ENCODE data around the gene BUB1B.

The BUB1B gene

DNA sequence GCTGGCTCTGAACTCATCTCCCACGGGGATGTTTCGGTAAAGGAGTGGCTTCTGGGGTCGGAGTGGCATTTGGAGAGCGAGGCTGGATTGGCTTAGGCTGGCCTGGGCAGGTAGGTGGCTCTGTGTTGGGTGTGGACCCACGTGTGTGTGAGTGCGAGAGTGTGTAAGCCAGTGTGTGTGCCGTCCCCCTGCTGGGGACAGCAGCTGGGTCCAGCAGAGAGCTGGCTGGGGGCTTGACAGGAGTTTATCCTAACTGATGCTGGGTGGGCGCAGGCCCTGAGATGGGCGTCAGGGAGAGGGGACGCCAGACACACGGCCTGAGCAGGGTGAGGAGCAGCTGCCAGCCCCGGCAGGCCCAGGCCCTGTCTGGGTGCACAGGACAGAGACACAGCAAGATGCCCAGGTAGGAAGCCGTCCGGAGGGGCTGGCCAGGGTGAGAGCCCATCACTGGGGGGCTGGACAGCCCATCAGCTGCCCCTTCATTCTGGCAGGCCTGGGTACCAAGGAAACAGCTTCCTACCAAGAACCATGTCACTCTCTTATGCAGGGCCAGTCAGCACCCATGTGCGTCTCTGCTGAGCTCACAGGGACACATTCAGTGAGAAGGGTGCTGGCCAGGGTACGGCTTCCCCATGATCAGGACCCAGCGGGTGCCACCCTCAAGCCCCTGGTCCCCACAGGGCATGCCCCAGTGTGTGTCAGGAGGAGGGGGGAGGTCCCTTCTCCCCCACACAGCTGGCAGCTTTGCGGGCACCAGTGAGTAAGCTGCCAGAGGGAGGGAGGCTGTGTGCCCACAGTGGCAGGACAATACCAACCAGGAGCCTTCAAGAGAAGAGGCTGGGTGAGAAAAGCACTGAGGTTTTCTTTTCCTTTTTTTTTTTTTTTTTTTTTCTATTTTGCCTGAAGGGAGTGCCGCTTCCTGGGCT lies 79.1 kb downstream of the BUB1B start:
- Histone ChIP-seq H3K4me2 (ENCODE audit: low read length) (no peak overlapping the region), H3K4me3 (ENCODE audit: low read length) (no peak overlapping the region), H2AFZ (ENCODE audit: low read depth, low read length) (no peak overlapping the region), H3K27ac (ENCODE audit: low read length) (no peak overlapping the region), H3K79me2 (ENCODE audit: low read length) (no peaks in the 10 kb centered on the region), H3K9ac (ENCODE audit: low read length) (no peak overlapping the region), H4K20me1 (ENCODE audit: insufficient read depth, low read length) (no peaks in the 10 kb centered on the region), H3K36me3 (replicated peaks; ENCODE audit: low read depth, low read length) (no peaks in the 10 kb centered on the region), H3K27me3 (ENCODE audit: low read depth, low read length) (no peaks in the 10 kb centered on the region), H3K9me3 (ENCODE audit: insufficient read depth, low read length) (no peaks in the 10 kb centered on the region), H3K4me1 (ENCODE audit: low read length) (peaks cover 12% of the 10 kb centered on the region)
- TF ChIP-seq EZH2phosphoT487 (IDR thresholded peaks at IDR 0.05; ENCODE audit: low read depth): no peak
- TF ChIP-seq, protein P1, sequence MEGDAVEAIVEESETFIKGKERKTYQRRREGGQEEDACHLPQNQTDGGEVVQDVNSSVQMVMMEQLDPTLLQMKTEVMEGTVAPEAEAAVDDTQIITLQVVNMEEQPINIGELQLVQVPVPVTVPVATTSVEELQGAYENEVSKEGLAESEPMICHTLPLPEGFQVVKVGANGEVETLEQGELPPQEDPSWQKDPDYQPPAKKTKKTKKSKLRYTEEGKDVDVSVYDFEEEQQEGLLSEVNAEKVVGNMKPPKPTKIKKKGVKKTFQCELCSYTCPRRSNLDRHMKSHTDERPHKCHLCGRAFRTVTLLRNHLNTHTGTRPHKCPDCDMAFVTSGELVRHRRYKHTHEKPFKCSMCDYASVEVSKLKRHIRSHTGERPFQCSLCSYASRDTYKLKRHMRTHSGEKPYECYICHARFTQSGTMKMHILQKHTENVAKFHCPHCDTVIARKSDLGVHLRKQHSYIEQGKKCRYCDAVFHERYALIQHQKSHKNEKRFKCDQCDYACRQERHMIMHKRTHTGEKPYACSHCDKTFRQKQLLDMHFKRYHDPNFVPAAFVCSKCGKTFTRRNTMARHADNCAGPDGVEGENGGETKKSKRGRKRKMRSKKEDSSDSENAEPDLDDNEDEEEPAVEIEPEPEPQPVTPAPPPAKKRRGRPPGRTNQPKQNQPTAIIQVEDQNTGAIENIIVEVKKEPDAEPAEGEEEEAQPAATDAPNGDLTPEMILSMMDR (IDR thresholded peaks at IDR 0.05; ENCODE audit: low read depth, low read length): no peak

DNA sequence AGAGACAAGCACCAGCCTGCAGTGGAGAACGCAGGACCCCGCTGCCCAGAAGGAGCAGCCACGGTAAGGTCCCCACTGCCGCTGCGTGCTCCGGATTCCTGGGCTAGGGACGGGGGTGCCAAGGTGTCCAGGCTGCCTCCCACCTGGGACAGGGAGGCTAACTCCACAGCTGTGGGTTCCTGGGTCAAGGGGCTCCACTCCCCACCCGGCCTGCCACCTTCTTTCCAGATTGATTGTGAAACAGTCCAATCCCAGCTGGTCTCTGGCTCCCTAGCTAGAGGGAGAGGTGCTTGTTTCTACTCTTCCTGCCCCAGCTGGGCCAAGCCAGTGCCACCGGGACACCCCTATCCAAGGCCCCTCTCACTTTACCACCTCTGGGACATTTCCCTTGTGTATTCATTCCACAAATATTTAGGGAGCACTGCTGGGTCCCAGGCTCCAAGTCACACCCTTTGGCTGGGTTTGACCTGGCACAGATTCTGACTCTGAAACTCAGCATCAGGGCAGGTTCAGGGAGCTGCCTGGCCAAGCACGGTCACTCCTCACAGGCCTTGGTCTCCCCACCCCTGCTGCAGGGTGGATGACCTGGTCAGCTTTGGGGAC lies 79.9 kb downstream of the BUB1B start:
- peaks cover 6% of the 10 kb centered on the region; the same call in 1 of the 2 replicates for H3K4me1 ChIP-seq (ENCODE audit: low read length)
- TF ChIP-seq, protein P1 (IDR thresholded peaks at IDR 0.05; ENCODE audit: low read depth, low read length): no peak
- no peak for TF ChIP-seq EZH2phosphoT487 (IDR thresholded peaks at IDR 0.05; ENCODE audit: low read depth)
- H2AFZ ChIP-seq (ENCODE audit: low read depth, low read length): no peak overlapping the region
- H3K9me3 ChIP-seq (ENCODE audit: insufficient read depth, low read length): no peaks in the 10 kb centered on the region
- H3K4me2 ChIP-seq (ENCODE audit: low read length): no peak overlapping the region
- H3K36me3 ChIP-seq (replicated peaks; ENCODE audit: low read depth, low read length): no peaks in the 10 kb centered on the region
- H3K9ac ChIP-seq (ENCODE audit: low read length): no peak overlapping the region
- no peaks in the 10 kb centered on the region for H3K79me2 ChIP-seq (ENCODE audit: low read length)
- H3K4me3 ChIP-seq (ENCODE audit: low read length): no peak overlapping the region
- H3K27me3 ChIP-seq (ENCODE audit: low read depth, low read length): no peaks in the 10 kb centered on the region
- H4K20me1 ChIP-seq (ENCODE audit: insufficient read depth, low read length): no peaks in the 10 kb centered on the region
- no peak overlapping the region for H3K27ac ChIP-seq (ENCODE audit: low read length)

DNA sequence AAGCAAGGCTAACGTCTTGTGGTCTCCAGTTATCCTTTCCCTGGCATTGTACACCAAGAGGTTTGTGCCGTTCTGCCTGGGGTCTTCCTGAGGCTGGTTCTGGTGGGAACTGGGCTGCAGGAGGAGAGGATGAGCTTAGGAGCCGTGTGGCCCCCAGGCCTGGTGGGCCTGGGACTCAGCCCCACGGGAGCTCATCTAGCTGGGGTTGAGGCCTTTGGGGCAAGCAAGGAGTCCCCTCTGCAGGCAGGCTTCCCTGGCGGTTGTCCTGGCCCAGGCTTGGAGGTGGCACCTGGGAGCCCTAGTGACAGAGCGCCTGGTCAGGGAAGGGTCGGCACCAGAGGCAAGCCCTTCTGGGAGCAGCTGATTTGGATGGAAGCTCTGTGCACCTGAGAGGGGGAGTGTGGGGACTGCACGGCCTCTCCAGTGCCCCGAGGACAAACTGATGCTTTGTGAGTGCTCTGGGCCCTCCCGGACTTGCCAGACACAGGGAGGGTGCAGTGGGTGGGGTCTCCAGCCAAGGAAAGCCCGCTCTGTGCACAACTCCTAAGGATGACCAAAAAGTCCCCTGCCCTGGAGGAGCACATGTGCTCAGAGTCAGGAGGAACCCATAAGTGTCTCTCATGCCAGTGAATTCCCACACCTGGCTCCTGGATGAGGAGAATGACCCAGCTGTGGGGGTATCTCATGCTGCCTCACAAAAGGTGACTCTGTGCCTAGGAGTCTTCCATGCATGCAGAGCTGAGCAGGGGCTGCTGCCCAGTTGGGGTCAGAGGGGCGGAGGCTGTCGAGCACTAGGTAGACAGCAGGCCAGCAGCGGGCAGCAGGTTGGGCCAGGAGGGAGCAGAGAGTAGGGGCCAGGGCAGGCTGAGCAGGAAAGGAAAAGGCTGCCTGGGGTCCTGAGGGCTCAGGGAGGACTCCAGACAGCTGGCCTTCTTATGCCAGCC lies 80.7 kb downstream of the BUB1B start:
- Histone ChIP-seq H3K4me3 (ENCODE audit: low read length) (no peak overlapping the region), H3K9ac (ENCODE audit: low read length) (no peak overlapping the region), H3K79me2 (ENCODE audit: low read length) (no peaks in the 10 kb centered on the region), H4K20me1 (ENCODE audit: insufficient read depth, low read length) (no peaks in the 10 kb centered on the region), H2AFZ (ENCODE audit: low read depth, low read length) (no peak overlapping the region), H3K9me3 (ENCODE audit: insufficient read depth, low read length) (no peaks in the 10 kb centered on the region), H3K4me2 (ENCODE audit: low read length) (no peak overlapping the region), H3K27me3 (ENCODE audit: low read depth, low read length) (no peaks in the 10 kb centered on the region), H3K36me3 (replicated peaks; ENCODE audit: low read depth, low read length) (no peaks in the 10 kb centered on the region), H3K27ac (ENCODE audit: low read length) (no peak overlapping the region), H3K4me1 (ENCODE audit: low read length) (peaks cover 6% of the 10 kb centered on the region; the same call in 1 of the 2 replicates)
- TF ChIP-seq, protein P1 (IDR thresholded peaks at IDR 0.05; ENCODE audit: low read depth, low read length): no peak
- no peak for TF ChIP-seq EZH2phosphoT487 (IDR thresholded peaks at IDR 0.05; ENCODE audit: low read depth)
